ENCODE results near the gene KIAA1958.

The KIAA1958 gene

GRCh38 chr9:112605963-112606699 lies 119.5 kb downstream of the KIAA1958 start:
- no peak for DNase-seq

GRCh38 chr9:112608851-112609250 lies 122.2 kb downstream of the KIAA1958 start:
- DNase-seq: no peak

- DNase-seq: no peak
Observed at GRCh38 chr9:112615584-112616266, 129.1 kb downstream of the KIAA1958 start.

GRCh38 chr9:112617371-112617770 lies 130.7 kb downstream of the KIAA1958 start:
- DNase-seq: no peak

- DNase-seq: no peak
Observed at GRCh38 chr9:112618385-112619009, 131.9 kb downstream of the KIAA1958 start.

- no peak for DNase-seq
Observed at GRCh38 chr9:112620388-112620787, 133.8 kb downstream of the KIAA1958 start.

GRCh38 chr9:112621018-112621655 lies 134.5 kb downstream of the KIAA1958 start:
- DNase-seq: no peak

GRCh38 chr9:112623198-112623597 lies 136.6 kb downstream of the KIAA1958 start:
- no peak for DNase-seq

- no peak for DNase-seq
Observed at GRCh38 chr9:112624711-112625707, 138.4 kb downstream of the KIAA1958 start.

- DNase-seq: no peak
Observed at GRCh38 chr9:112629671-112630485, 143.3 kb downstream of the KIAA1958 start.

- DNase-seq: no peak
Observed at GRCh38 chr9:112631313-112632070, 144.9 kb downstream of the KIAA1958 start.

GRCh38 chr9:112640311-112640710 lies 153.7 kb downstream of the KIAA1958 start:
- no peak for DNase-seq

- no peak for DNase-seq
Observed at GRCh38 chr9:112642126-112642525, 155.5 kb downstream of the KIAA1958 start.

- DNase-seq: no peak
Observed at GRCh38 chr9:112647596-112647995, 161.0 kb downstream of the KIAA1958 start.

GRCh38 chr9:112648624-112649023 lies 162.0 kb downstream of the KIAA1958 start:
- DNase-seq: no peak

- DNase-seq: no peak
Observed at GRCh38 chr9:112654282-112654681, 167.7 kb downstream of the KIAA1958 start.

- no peak for DNase-seq
Observed at GRCh38 chr9:112655668-112656067, 169.0 kb downstream of the KIAA1958 start.

GRCh38 chr9:112659906-112660305 lies 173.3 kb downstream of the KIAA1958 start:
- no peak for DNase-seq

- DNase-seq: no peak
Observed at GRCh38 chr9:112663681-112664080, 177.1 kb downstream of the KIAA1958 start.

GRCh38 chr9:112664531-112664930 lies 177.9 kb downstream of the KIAA1958 start:
- no peak for DNase-seq

GRCh38 chr9:112665347-112665746 lies 178.7 kb downstream of the KIAA1958 start:
- no peak for DNase-seq

All from stimulated activated CD4-positive, alpha-beta T cell treated with anti-CD3 and anti-CD28 coated beads, Interleukin-4, amount 100 ng/mL, for 24 hours (primary cell).